HG03060 (cell line): ENCODE results near the gene HGFAC.

Experiments
- ATAC-seq: cut with Tn5 transposase; IDR thresholded peaks from one replicate; pipeline ENCODE4 v1.9.1; 2021; ENCODE audit warnings: low read depth, moderate number of reproducible peaks; ENCODE audit not compliant: unreplicated experiment

The HGFAC gene

GRCh38 chr4:3423406-3423805, 18.4 kb upstream of the HGFAC start:
- ATAC-seq = no peak

- ATAC-seq = no peak
Observed at GRCh38 chr4:3423952-3424351, 17.8 kb upstream of the HGFAC start.

GRCh38 chr4:3424522-3425095, 17.2 kb upstream of the HGFAC start:
- ATAC-seq = no peak

- ATAC-seq = no peak
Observed at GRCh38 chr4:3426465-3427133, 15.2 kb upstream of the HGFAC start.

DNA sequence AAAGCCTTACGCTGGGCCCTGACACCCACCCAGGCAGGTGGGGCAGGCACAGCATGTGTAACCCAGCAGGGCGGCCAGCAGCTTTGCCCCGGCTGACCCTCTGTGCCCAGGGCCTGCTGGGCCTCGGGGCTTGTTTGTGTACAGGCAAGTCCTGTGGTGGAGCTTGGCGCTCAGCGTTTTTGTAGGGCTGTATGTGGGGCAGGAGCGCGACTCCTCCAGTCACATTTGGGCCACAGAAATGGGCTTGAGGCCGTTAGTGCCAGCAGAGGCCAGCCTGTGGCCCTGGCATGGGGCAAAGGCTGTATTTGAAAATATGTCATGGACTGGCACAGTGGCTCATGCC, 14.7 kb upstream of the HGFAC start:
- ATAC-seq = no peak

GRCh38 chr4:3427706-3428446, 13.9 kb upstream of the HGFAC start:
- ATAC-seq = no peak

DNA sequence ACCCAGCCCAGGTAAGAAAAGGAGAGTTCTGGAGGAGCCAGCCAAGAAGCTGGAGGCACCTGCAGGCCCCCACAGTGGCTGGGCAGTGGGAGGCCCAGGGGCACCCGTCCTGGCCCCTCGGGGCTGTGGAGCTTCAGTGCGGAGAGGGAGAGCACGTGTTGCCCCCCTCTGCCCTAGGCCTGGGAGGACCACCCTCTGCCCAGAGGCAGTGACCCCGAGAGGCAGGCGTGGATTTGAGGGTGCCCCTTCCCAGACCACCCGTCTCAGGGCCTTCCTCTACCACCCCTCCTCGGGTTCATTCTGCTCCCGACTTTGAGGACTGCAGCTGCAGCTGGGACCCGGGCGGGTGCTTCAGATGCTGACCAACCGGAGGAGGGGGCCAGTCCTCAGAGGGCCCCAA, 12.1 kb upstream of the HGFAC start:
- no peak for ATAC-seq

DNA sequence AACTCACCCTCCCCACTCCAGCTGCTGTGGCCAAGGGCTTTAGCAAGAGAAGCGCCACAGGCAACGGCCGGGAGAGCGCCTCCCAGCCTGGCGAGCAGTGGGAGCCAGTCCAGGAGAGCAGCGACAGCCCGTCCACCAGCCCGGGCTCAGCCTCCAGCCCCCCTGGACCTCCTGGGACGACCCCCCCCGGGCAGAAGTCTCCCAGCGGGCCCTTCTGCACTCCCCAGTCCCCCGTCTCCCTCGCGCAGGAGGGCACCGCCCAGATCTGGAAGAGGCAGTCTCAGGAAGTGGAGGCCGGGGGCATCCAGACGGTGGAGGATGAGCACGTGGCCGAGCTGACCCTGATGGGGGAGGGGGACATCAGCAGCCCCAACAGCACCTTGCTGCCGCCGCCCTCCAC, 11.2 kb upstream of the HGFAC start:
- ATAC-seq = no peak

DNA sequence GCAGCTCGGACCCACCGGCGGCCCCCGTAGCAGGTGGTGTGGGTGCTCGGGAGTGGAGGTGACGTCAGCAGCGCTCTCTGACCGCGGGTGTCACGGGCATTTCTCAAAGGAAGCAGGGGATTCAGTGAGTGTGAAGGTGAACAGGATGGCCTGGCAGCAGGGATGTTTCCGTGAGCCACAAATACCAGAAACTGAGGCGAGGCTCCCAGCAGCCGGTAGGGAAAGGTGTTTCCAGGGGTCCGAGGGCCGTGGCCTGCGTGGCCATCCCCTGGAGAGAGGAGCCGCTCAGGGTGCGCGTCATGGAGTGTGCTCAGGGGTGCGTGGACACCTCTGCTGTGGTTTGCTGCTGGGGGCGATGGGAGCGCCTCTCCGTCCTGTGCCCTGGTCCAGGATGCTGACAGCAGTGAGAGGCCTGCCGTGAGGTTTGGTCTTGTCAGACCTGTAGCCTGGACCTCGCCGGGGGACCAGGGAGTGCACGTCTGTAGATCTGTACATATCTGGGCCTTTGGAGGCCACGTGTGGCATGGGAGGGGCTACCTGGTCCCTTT, 10.2 kb upstream of the HGFAC start:
- no peak for ATAC-seq

- ATAC-seq = no peak
Observed at GRCh38 chr4:3432381-3432790, 9.4 kb upstream of the HGFAC start.

- no peak for ATAC-seq
Observed at GRCh38 chr4:3433138-3433869, 8.5 kb upstream of the HGFAC start.

DNA sequence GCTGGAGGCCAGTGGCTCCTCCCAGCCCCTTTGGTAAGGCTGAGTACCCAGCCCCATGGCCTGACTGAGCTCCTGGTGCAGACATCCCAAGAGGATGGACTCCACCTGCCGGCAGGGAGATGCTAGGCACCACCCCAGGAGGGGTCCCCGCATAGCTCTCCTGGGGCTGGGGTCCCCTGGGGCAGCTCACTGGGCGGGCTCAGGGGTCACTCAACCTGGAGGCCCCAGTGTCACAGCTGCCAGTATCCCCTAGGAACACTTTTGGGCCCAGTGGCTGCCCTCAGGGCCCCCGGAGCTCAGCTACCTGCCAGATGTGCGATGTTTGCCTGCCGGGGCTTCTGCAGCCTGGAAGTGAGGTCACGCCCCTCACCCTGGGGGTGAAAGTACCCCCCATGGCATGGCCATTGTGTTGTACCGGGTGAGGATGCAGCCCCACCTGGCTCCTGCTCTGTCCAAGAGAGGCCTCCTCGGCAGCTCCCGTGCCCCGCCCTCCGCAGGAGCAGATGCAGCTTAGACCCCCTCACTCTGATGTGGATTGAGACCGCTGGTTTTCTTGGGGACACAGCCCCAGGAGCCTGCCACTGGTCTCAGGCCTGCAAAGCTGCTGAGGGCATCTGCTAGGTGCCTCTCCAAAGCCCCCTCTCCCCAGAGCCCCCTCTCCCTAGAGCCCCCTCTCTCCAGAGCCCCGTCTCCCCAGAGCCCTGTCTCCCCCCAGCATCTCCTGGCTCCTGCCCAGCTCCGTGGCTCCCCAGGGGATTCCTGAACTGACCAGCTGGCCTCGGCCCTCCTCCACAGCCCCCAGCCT, 6.7 kb upstream of the HGFAC start:
- no peak for ATAC-seq

DNA sequence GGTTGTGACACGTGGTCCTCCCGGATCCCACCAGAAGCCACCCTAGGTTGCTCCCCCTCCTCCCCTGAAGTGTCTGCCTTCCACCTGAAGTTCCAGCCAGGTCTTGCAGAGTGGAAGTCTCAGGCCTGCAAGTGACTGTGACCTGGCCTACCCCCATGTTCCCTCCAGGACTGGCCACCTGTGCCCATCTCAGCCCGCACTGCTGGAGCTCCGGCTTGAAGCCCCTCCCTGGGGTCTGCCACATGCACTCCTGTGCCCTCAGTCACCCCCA, 6.1 kb upstream of the HGFAC start:
- ATAC-seq = no peak

GRCh38 chr4:3436048-3436797, 5.5 kb upstream of the HGFAC start:
- no peak for ATAC-seq

DNA sequence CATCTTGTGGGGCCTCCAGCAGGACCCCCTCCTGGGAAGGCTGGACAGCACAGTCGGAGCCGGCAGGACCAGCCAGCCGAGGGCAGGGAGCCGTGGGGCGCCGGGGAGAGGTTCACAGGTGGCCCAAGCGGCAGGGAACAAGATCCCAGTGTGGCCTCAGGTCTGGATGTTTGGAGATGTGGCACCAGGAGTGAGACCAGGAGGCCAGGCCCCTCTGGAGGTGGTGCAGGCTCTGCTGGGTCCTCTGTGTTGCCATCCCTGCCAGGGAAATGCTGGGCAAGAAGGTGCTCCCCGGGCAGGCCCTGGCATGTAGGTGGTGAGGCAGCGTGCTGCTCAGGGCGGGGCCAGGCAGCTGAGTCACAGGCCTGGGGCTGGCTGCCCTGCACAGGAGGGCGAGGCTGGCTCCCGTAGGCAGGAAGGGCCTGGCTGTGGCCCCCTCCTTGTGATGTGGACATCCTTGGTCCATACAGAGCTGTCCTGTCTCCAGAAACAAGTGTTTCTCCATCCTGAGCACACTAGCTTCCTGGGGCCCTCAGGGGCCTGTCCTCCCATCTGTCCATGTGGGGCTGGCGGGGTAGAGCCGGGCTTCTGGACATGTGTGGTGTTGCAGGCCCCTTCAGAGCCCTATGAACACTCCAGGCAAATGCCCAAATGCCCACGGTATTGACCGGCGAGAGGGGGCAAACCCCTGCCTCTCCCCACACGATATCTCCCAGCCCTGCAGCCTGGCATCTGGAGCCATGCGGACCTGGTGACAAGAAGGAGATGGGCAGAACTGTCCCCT, 4.8 kb upstream of the HGFAC start:
- ATAC-seq = no peak

DNA sequence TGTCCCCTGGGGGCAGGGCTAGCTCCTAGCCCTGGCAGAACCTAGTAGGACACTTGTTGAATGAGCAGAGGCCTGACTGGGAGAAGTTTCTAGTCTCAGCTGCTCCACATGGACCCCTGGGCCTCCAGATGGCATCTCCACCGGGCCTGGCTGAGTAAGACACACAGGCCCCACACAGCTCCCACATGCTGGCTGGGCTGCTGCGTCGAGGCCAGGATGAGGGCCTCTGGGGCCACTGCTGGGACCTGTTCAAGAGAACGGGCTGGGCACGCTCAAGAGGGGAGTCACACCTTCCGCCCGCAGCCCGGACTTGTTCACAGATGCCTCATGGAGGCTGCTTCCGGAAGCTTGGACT, 4.2 kb upstream of the HGFAC start:
- no peak for ATAC-seq

- no peak for ATAC-seq
Observed at GRCh38 chr4:3437998-3438846, 3.5 kb upstream of the HGFAC start.

GRCh38 chr4:3438847-3439180, 3.0 kb upstream of the HGFAC start:
- ATAC-seq = no peak
